ENCODE data around the gene RNU11. TPM values are rescaled to one million over a fixed set of nuclear protein-coding genes. Genes with fewer than 3 reads are reported as not detected.
"Not testable (repeated sequence)": the region's sequence is repeated elsewhere in the genome, so short reads cannot be mapped to it uniquely, and the experiment has no call there.

Gene RNU11
- total RNA-seq, 3 donors from 2014 or later, result not detected

DNA sequence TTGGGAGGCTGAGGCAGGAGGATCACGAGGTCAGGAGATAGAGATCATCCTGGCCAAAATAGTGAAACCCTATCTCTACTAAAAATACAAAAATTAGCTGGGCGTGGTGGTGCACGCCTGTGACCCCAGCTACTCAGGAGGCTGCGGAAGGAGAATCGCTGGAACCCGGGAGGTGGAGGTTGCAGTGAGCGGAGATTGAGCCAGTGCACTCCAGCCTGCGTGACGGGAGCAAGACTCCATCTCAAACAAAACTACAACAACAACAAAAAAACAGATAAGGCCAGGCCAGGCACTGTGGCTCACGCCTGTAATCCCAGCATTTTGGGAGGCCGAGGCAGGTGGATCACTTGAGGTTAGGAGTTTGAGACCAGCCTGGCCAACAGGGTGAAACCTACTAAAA lies 3.0 kb upstream of the RNU11 start:
- H3K27me3 Mint-ChIP-seq (ENCODE audit: low read depth); H3K9me3 Mint-ChIP-seq; ATAC-seq; H3K4me3 Mint-ChIP-seq; DNase-seq; H3K36me3 Mint-ChIP-seq (ENCODE audit: insufficient read depth): not testable (repeated sequence)
- peaks cover 42% of the 10 kb centered on the region for H3K4me1 Mint-ChIP-seq (ENCODE audit: low read depth)

DNA sequence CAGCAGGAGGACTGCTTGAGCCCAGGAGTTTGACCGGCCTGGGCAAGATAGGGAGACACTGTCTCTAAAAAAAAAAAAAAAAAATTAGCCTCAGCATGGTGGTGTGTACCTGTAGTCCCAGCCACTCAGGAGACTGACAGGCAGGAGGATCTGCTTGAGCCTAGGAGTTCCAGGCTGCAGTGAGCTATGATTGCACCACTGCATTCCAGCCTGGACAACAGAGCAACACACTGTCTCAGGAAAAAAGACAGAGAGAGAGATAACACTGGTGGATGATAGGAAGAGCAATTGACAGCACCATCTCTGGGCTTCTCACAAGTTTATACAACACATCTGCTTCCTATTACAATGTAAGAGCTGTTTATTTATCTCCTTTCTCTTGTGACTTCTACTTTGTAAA lies 2.4 kb upstream of the RNU11 start:
- no peaks in the 10 kb centered on the region for H3K27me3 Mint-ChIP-seq (ENCODE audit: low read depth)
- peaks cover 36% of the 10 kb centered on the region for H3K4me1 Mint-ChIP-seq (ENCODE audit: low read depth)
- DNase-seq (no peak), ATAC-seq (no peak)
- peaks cover 2% of the 10 kb centered on the region for H3K36me3 Mint-ChIP-seq (ENCODE audit: insufficient read depth)
- H3K4me3 Mint-ChIP-seq, result no peak overlapping the region
- H3K9me3 Mint-ChIP-seq, result no peaks in the 10 kb centered on the region

- peaks cover 2% of the 10 kb centered on the region for H3K36me3 Mint-ChIP-seq (ENCODE audit: insufficient read depth)
- peak overlapping the region; percentile 88 for H3K4me3 Mint-ChIP-seq
- ATAC-seq (peak; percentile 71 to 76), DNase-seq (peak; percentile 82)
- H3K4me1 Mint-ChIP-seq (ENCODE audit: low read depth), result peaks cover 21% of the 10 kb centered on the region
- no peaks in the 10 kb centered on the region for H3K27me3 Mint-ChIP-seq (ENCODE audit: low read depth)
- no peaks in the 10 kb centered on the region for H3K9me3 Mint-ChIP-seq
Observed at GRCh38 chr1:28648008-28648473, 359 bp upstream of the RNU11 start.

- H3K9me3 Mint-ChIP-seq; H3K4me1 Mint-ChIP-seq (ENCODE audit: low read depth); DNase-seq; ATAC-seq; H3K36me3 Mint-ChIP-seq (ENCODE audit: insufficient read depth); H3K4me3 Mint-ChIP-seq; H3K27me3 Mint-ChIP-seq (ENCODE audit: low read depth): not testable (repeated sequence)
Observed at GRCh38 chr1:28653063-28653462, 4.7 kb downstream of the RNU11 start.

DNA sequence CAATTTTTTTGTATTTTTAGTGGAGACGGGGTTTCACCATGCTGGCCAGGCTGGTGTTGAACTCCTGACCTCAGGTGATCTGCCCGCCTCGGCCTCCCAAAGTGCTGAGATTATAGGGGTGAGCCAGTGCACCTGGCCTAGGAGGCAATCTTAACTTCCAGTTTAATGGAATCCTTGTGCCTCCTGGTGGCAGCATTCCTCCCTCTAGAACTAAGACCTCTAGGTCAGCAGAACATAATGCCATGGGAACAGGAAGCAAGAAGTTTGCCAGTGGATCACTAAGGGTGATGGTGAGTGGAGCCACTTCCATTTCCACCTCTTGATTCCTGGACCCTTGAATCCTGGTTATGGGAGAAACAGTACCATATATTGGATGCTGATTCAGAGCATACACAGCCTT lies 5.5 kb downstream of the RNU11 start:
- H3K9me3 Mint-ChIP-seq; ATAC-seq; H3K4me3 Mint-ChIP-seq; H3K27me3 Mint-ChIP-seq (ENCODE audit: low read depth); H3K36me3 Mint-ChIP-seq (ENCODE audit: insufficient read depth); H3K4me1 Mint-ChIP-seq (ENCODE audit: low read depth); DNase-seq: not testable (repeated sequence)

- H3K9me3 Mint-ChIP-seq, H3K4me3 Mint-ChIP-seq, ATAC-seq: not testable (repeated sequence)
Observed at GRCh38 chr1:28655448-28656311, 7.3 kb downstream of the RNU11 start.

GRCh38 chr1:28656335-28656734 lies 7.9 kb downstream of the RNU11 start:
- Mint-ChIP-seq H3K27me3 (ENCODE audit: low read depth) (no peaks in the 10 kb centered on the region), H3K36me3 (ENCODE audit: insufficient read depth) (no peaks in the 10 kb centered on the region), H3K9me3 (no peaks in the 10 kb centered on the region), H3K4me3 (no peak overlapping the region), H3K4me1 (ENCODE audit: low read depth) (no peaks in the 10 kb centered on the region)
- no peak for ATAC-seq
- no peak for DNase-seq

More at GRCh38 chr1:28655448-28656311, 7.3 kb downstream of the RNU11 start:
- DNase-seq; H3K36me3 Mint-ChIP-seq (ENCODE audit: insufficient read depth); H3K27me3 Mint-ChIP-seq (ENCODE audit: low read depth); H3K4me1 Mint-ChIP-seq (ENCODE audit: low read depth): not testable (repeated sequence)

- Mint-ChIP-seq H3K27me3 (ENCODE audit: low read depth) (no peaks in the 10 kb centered on the region), H3K9me3 (no peaks in the 10 kb centered on the region), H3K36me3 (ENCODE audit: insufficient read depth) (no peaks in the 10 kb centered on the region), H3K4me1 (ENCODE audit: low read depth) (peaks cover 8% of the 10 kb centered on the region), H3K4me3 (no peak overlapping the region)
- DNase-seq, result no peak
- ATAC-seq, result no peak
Observed at GRCh38 chr1:28663871-28664470, 15.6 kb downstream of the RNU11 start.

DNA sequence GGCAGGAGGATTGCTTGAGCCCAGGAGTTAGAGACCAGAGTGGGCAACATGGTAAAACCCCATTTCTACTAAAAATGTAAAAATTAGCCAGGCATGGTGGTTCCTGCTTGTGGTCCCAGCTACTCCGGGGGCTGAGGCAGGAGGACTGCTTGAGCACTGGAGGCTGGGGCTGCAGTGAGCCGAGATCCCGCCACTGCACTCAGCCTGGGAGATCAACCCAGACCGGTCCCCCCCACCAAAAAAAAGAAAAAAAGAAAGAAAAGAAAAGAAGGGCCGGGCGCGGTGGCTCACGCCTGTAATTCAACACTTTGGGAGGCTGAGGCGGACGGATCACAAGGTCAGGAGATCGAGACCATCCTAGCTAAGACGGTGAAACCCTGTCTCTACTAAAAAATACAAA lies 18.4 kb downstream of the RNU11 start:
- ATAC-seq, result no peak
- no peaks in the 10 kb centered on the region for H3K9me3 Mint-ChIP-seq
- no peaks in the 10 kb centered on the region for H3K27me3 Mint-ChIP-seq (ENCODE audit: low read depth)
- DNase-seq, result no peak
- H3K4me3 Mint-ChIP-seq, result peak overlapping the region; percentile 37
- no peaks in the 10 kb centered on the region for H3K36me3 Mint-ChIP-seq (ENCODE audit: insufficient read depth)
- H3K4me1 Mint-ChIP-seq (ENCODE audit: low read depth), result peaks cover 11% of the 10 kb centered on the region

DNA sequence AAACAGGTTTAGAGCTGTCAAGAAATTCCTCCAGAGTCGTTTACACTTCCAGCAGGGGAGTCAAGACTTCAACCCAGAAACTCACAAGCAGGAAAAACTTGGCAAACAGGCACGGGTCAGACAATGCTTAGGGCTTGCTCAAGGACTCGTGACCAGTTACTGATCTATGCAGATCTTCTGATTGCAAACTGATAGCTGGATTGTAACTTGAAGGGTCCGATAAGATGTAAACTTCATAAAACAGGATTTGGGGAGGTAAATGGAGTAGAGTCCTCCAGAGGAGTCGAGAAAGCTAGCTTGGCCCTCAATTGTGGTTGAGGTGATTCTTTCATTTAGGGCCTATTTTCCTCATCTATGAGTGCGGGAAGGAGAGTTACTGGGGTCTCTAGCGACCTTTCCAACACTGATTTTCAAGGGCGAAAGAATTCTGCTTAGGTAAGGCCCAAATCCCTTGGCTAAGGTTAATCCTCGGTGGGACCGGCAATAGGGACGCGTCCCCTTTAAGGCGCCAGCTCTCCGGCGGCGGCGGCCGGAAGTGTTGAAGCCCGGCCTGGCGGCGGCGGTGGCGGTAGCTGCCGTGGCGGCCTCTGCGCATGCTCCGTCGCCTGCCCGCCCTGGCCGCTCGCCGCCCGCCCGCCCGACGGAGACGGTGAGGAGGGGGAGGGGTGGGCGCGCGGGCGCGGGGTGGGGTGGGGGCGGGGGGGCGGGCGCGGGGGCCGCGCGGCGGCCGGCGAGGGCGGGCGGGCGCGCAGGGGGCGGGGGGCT lies 20.0 kb downstream of the RNU11 start, which contains the start of gene GMEB1:
Gene GMEB1 (plus strand): TSS at position 594 of the 765 bp plus-strand sequence. CDS start 14,829 bp downstream, outside the sequence.
- peak; percentile 79 for DNase-seq

DNA sequence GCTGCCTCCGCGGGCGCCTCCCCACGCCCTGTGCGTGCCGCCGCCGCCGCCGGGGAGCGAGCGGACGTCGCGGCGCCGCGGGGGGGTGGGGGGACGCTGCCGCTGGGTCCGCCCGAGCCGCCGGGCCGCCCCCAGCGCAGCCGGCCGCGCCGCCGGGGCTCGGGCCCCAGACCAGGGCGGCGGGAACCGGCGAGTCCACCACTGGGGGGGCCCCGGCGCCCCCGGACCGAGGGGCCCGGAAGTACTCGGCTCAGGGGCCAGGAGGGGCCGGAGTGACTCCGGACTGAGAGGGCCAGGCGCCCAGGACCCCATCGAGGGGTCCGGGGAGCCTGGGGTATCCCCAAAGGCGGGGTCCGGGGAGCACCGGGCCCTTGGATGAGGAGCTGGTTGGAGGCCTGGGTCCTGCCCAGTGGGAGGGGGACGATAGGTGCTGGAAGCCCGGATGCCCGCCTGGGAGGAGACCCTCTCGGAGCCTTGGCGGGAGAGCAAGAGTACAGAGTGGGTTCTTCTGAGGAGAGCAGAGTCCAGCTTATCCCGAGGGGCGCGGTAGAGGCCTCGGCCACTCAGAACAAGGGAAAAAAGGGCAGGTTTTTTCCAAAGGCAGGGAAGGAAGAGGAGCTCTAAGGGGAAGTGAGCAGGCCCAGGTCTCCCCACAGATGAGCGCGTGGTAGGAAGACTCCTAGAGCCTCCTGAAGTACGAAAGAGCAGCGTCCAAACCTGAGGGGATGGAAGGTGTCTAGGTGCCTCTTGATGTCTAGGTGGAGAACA lies 20.7 kb downstream of the RNU11 start:
- Mint-ChIP-seq H3K4me1 (ENCODE audit: low read depth) (peaks cover 11% of the 10 kb centered on the region), H3K4me3 (peak overlapping the region; percentile 91), H3K9me3 (no peaks in the 10 kb centered on the region), H3K27me3 (ENCODE audit: low read depth) (no peaks in the 10 kb centered on the region), H3K36me3 (ENCODE audit: insufficient read depth) (no peaks in the 10 kb centered on the region)
- ATAC-seq (peak; percentile 83), DNase-seq (peak; percentile 23)

More for the DNA sequence above, 20.0 kb downstream of the RNU11 start, which contains the start of gene GMEB1:
- Mint-ChIP-seq H3K9me3 (no peaks in the 10 kb centered on the region), H3K4me3 (peak within 1 kb of the TSS; percentile 91), H3K4me1 (ENCODE audit: low read depth) (peaks cover 11% of the 10 kb centered on the region), H3K27me3 (ENCODE audit: low read depth) (no peaks in the 10 kb centered on the region), H3K36me3 (ENCODE audit: insufficient read depth) (no peaks in the 10 kb centered on the region)
- ATAC-seq, result peak; percentile 79 to 80

DNA sequence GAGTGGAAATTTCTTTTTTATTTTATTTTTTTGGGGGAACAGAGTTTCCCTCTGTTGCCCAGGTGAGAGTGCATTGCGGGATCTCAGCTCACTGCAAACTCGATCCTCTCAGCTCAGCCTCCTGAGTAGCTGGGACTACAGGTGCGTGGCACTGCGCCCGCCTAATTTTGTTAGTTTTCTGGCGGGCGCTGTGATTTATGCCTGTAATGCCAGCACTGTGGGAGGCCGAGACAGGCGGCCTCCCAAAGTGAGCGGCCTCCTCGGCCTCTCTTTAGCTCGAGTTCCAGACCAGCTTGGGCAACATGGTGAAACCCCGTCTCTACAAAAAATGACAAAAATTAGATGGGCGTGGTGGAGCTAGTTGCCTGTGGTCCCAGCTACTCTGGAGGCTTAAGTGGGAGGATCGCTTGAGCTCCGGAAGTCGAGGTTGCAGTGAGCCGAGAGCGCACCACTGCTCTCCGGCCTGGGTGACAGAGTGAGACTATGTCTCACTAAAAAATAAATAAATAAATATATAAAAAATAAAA lies 22.9 kb downstream of the RNU11 start:
- H3K36me3 Mint-ChIP-seq (ENCODE audit: insufficient read depth), result peaks cover 3% of the 10 kb centered on the region
- H3K27me3 Mint-ChIP-seq (ENCODE audit: low read depth), result no peaks in the 10 kb centered on the region
- ATAC-seq, result no peak
- H3K9me3 Mint-ChIP-seq, result no peaks in the 10 kb centered on the region
- peaks cover 10% of the 10 kb centered on the region for H3K4me1 Mint-ChIP-seq (ENCODE audit: low read depth)
- no peak overlapping the region for H3K4me3 Mint-ChIP-seq
- no peak for DNase-seq

- ATAC-seq; H3K27me3 Mint-ChIP-seq (ENCODE audit: low read depth); H3K4me3 Mint-ChIP-seq; H3K4me1 Mint-ChIP-seq (ENCODE audit: low read depth); H3K9me3 Mint-ChIP-seq; H3K36me3 Mint-ChIP-seq (ENCODE audit: insufficient read depth); DNase-seq: not testable (repeated sequence)
Observed at GRCh38 chr1:28672971-28673370, 24.6 kb downstream of the RNU11 start.

All from activated T-cell treated with anti-CD3 and anti-CD28 coated beads, Interleukin-2, amount 50 U/mL, for 4 hours (primary cell).